ENCODE data around the gene MRTFA.
"Not testable (repeated sequence)": the region's sequence is repeated elsewhere in the genome, so short reads cannot be mapped to it uniquely, and the experiment has no call there.

The MRTFA gene

GRCh38 chr22:40594346-40594745 is 42.2 kb downstream of the MRTFA start:
- no peak for DNase-seq

GRCh38 chr22:40593460-40594273 is 42.9 kb downstream of the MRTFA start:
- DNase-seq = peak in 1 of 2 donors; percentile 8

GRCh38 chr22:40592352-40593113 is 44.0 kb downstream of the MRTFA start:
- DNase-seq = peak; percentile 76 to 83

- no peak for DNase-seq
These were observed 47.8 kb downstream of the MRTFA start for GRCh38 chr22:40588726-40589125.

GRCh38 chr22:40586781-40587180 is 49.7 kb downstream of the MRTFA start:
- no peak for DNase-seq

GRCh38 chr22:40585310-40585751 is 51.2 kb downstream of the MRTFA start:
- no peak for DNase-seq

- not testable (repeated sequence) for DNase-seq
These were observed 51.8 kb downstream of the MRTFA start for GRCh38 chr22:40584766-40585165.

- DNase-seq = no peak
These were observed 53.3 kb downstream of the MRTFA start for GRCh38 chr22:40583053-40583741.

GRCh38 chr22:40582063-40582462 is 54.5 kb downstream of the MRTFA start:
- no peak for DNase-seq

- no peak for DNase-seq
These were observed 55.9 kb downstream of the MRTFA start for GRCh38 chr22:40580631-40581030.

GRCh38 chr22:40578171-40578570 is 58.3 kb downstream of the MRTFA start:
- DNase-seq = no peak

GRCh38 chr22:40572976-40573375 is 63.5 kb downstream of the MRTFA start:
- peak; percentile 27 to 29 for DNase-seq

- DNase-seq = no peak
These were observed 64.6 kb downstream of the MRTFA start for GRCh38 chr22:40571887-40572286.

GRCh38 chr22:40567626-40568328 is 68.7 kb downstream of the MRTFA start:
- DNase-seq = no peak

- DNase-seq = no peak
These were observed 69.4 kb downstream of the MRTFA start for GRCh38 chr22:40567106-40567505.

- DNase-seq = no peak
These were observed 75.5 kb downstream of the MRTFA start for GRCh38 chr22:40560994-40561515.

- no peak for DNase-seq
These were observed 76.0 kb downstream of the MRTFA start for GRCh38 chr22:40560551-40560950.

GRCh38 chr22:40557972-40558371 is 78.5 kb downstream of the MRTFA start:
- DNase-seq = no peak

- DNase-seq = no peak
These were observed 79.9 kb downstream of the MRTFA start for GRCh38 chr22:40556641-40557040.

GRCh38 chr22:40554023-40554422 is 82.5 kb downstream of the MRTFA start:
- not testable (repeated sequence) for DNase-seq

- DNase-seq = no peak
These were observed 83.4 kb downstream of the MRTFA start for GRCh38 chr22:40553014-40553554.

GRCh38 chr22:40552070-40552469 is 84.4 kb downstream of the MRTFA start:
- DNase-seq = no peak

Data from inflammatory macrophage treated with lipopolysaccharide for 1 hour (primary cell).